Suprapubic skin (tissue), 4 donors: ENCODE data around the gene ADCYAP1R1.

Experiments used
- CTCF ChIP-seq, 2 donors: fragments of 200-600 bp in 1 of 2; fragments of 450-650 bp in 1 of 2; sonication (generic) in 1 of 2; IDR thresholded peaks; one replicate each; pipeline ENCODE4 v1.5.1; 2016 to 2019; ENCODE audit warnings: antibody characterized with exemption in 2 of 2, mild to moderate bottlenecking in 1 of 2, moderate library complexity in 1 of 2
- EP300 ChIP-seq: sonication (generic); formaldehyde crosslinking; IDR thresholded peaks from one replicate; pipeline ENCODE4 v1.6.1; 2017; ENCODE audit warnings: antibody characterized with exemption
- POLR2A ChIP-seq, 2 donors: fragments of 450-650 bp; IDR thresholded peaks; one replicate each; pipeline ENCODE4 v1.6.1; 2017; ENCODE audit warnings: antibody characterized with exemption in 2 of 2, mild to moderate bottlenecking in 2 of 2, moderate library complexity in 2 of 2
- POLR2AphosphoS5 ChIP-seq, 3 donors: sonication (generic); formaldehyde crosslinking; IDR thresholded peaks; one replicate each; pipeline ENCODE4 v1.6.1; 2017; ENCODE audit warnings: antibody characterized with exemption in 3 of 3

GRCh38 chr7:31022117-31022516, 30.0 kb upstream of the ADCYAP1R1 start:
- TF ChIP-seq CTCF (IDR thresholded peaks at IDR 0.05) (no peak), EP300 (no peak), POLR2A (IDR thresholded peaks at IDR 0.05) (no peak), POLR2AphosphoS5 (IDR thresholded peaks at IDR 0.05) (no peak)
